HG02973 (cell line): Measurements from ENCODE around the gene CFAP53.
"Not testable (repeated sequence)": the region's sequence is repeated elsewhere in the genome, so short reads cannot be mapped to it uniquely, and the experiment has no call there.

Source experiments
- ATAC-seq: cut with Tn5 transposase; IDR thresholded peaks from one replicate; pipeline ENCODE4 v1.9.1; 2021; ENCODE audit warnings: moderate library complexity; ENCODE audit not compliant: unreplicated experiment

Gene CFAP53

DNA sequence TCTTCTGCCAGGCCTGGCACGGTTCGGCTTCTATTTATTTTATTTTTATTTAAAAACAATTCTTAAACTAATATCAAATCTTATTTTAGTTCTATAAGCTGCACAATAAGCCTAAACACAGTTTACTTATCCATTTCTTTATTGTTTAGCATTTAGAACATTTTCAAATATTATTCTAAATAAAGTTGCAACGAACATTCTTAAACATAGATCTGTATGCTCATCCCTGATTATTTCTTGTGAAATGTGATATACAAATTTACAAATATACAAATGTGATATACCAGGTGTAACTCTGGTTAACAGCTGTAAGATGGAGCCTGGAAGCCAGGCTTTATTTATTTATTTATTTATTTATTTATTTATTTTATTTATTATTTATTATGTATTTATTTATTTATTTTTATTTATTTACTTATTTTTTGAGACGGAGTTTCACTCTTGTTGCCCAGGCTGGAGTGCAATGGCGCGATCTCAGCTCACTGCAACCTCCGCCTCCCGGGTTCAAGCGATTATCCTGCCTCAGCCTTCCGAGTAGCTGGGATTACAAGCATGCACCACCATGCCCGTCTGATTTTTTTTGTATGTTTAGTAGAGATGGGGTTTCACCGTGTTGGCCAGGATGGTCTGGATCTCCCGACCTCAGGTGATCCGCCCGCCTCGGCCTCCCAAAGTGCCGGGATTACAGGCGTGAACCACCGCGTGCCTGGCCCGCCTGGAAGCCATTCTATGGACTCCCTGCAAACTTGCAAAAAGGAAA lies 22.2 kb upstream of the CFAP53 start:
- not testable (repeated sequence) for ATAC-seq

DNA sequence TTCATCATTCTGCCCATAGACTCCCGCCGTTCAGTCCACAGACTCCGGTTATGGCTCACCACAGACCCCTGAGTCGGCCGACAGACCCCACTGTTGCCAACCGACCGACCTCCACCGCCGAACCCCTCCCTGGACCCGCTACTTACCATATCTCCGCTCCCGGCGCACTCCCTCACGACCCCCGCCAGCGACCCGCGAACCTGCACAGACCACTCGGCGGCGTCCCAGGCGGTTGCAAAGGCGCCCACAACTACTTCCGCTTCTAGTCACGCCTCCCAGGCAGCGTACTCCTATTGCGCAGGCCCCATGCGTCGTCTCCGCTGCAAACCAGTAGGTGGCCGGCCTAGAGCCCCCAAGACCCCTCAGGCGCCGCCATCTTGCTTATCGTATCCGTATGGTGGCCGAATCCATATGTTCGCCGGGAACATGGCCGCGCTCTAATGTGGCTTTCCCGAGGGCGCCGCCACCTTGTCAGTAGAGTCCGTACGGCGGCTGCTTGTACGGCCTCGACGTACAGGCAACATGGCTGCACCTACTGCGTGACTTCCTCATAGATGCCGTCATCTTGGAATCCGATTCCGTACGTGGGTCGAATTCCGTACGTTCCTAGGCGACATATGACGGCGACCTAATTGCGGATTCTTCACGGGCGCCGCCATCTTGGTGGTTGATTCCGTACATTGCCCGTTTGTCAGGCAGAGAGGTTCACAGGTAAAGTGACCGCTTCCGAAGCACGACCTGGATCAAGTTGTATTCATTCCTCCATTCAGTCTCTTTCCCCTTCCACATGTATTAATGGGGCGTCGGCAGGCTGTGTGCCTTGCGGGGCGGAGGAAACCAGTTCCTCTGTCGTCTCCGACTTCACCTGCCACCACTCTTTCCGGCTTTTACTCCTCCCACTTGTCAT lies 21.4 kb upstream of the CFAP53 start, which contains the start of gene CXXC1:
Gene CXXC1 (minus strand): TSS at position 252 of the 907 bp plus-strand sequence. CDS start 103 bp downstream, at position 149.
- ATAC-seq = peak; percentile 85

DNA sequence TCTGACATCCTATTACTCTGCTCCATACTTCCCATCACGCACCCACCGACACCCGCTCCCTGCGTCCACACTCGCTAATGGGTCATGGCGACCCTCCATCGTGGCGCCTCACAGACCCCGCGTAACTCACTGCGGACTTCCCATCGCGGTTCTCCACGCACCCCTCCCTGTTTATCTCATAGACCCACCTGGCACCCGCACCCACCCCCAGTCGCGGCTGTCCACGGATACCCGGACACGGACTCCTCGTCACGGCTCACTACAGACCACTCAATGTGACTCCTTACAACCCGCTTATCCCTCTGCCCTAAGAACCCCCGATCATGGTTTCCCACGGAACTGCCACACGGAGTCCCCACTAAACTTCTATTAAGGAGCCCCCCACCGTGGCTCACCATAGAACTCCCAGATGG lies 20.7 kb upstream of the CFAP53 start:
- ATAC-seq = peak; percentile 1

DNA sequence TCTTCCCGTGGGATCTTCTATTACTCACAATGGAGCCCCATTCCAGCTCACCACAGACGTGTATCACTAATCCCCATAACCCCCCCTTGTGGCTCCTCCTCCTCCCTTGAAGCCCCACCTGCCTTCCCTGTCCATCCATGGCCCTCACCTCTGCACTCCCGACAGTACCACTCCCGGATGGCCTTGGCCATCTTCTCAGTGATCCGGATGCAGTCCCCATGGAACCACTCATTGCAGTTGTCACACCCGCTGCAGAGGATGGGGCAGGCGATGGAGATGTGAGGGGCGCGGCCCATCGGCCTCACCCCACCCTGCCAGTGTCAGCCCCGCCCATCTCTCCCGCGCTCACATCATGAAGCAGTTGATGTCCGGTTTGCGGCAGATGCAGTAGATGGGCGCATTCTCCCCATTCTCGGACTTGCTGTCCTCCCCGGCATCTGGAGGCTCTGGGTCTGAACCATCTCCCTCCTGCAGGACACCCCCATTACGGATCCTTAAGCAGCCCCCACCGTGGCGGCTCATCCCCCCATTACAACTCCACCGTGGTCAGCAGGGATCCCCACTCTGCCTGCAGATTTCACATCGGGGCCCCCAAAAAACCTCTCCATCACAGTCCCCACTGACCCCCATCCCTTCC lies 20.2 kb upstream of the CFAP53 start:
- ATAC-seq = no peak

DNA sequence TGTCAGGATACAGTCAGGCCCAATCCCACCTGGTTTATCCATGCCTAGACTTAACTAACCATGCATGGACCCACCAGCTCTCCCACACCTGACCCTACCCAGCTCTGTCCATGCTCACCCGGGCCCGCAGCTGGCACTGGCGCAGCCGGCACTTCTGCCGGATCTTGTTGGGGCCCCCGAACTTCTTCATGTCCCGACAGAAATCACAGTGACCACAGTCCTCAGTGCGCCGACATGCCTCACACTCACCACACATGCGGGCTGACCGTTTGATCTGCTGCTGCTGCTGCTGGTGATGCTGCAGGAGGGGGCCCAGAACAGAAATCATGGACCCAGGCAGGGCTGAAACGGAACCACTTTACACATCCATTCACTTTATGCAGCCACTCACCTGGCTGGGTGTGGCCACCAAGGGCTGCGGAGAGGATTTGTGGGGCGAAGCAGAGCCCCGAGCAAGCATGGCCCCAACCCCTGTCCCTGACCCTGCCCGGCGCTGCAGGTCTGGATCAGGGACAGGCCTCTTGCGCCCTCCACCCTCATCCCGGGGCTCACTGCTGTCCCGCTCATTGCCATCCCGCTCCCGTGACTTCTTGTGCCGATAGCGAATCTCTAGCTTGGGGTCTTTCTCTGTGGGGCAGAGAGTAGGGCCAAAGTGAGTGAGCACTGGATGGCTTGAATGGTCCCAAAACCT lies 19.5 kb upstream of the CFAP53 start:
- ATAC-seq = no peak

DNA sequence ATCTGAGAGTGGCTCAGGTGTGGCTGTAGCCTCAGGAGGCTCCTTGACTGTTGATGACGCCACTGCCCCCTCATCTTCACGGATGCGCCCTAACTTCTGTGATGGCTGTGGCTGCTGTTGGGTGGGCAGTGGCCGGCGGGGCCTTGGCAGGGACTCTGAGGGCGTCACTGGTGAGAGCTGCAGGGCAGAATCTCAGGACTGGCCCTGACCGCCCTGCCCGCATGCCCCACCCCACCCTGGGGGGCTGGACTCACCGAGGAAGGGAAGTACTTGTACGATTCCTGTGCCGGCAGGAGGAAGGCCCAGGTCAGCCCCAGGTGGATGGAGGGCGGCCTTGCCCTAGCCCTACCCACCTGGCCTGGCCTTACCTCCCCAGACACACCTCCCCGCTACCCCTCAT lies 18.8 kb upstream of the CFAP53 start:
- no peak for ATAC-seq

DNA sequence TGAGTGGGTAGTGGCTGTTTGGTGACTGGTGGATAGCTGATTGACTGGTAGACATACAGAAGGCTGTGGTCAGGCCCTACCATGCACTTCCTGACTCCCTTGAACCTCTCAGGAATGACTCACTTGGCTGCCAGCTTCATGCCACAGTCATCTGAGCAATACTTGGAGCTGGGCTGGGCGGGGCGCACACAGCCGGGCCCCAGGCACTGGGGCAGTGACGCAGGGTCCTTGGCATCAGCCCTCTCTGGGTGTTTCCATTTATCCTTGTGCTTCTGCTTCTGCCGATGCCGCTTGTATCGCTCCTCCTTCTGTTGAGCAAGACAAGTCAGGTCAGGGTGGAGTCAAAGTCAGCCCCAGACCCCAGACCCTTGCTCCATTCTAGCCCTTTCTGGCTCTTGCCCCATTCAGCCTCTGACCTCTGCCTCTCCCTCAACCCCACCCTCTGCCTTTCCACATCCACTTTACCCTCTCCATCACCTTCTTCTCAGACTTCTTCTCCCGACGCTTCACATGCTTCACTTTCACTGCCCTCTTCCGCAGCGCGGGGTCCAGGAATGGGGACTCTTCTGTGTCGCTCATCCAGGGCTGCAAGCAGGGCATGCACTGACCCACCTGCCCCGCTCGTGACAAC lies 18.1 kb upstream of the CFAP53 start:
- ATAC-seq = no peak

DNA sequence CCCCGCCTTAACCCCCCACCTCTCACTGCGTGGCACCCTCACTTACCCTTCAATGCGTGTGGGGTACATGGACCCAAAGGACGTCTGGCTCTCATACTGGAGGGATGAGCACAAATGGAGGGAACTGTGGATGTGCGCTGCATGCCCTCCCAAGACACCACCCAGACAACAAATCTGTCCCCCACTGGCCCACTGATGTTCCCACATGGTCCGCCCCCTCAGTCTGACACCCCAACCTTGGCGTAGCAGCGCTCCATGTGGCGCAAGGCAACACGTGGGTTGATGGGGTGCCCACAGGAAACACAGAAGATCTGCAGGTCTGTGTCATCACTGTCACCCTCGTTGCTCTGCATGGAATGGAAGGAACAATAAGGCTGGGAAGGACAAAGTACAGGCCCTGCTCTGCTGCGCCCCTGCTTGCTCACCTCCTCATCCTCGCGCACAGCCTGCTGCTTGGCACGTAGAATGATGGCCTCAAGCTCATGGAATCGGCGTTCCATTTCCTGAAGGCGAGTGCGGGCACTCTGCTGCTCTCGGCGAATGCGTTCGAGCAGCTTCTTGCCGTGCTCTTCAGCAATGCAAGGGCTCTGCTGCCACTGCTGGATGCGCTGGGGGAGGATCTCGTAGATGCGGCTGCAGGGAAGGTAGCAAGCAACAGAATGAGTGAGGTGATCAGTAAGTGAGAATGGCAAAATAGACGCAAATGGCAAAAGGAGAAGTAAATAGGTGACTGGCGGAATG lies 17.3 kb upstream of the CFAP53 start:
- ATAC-seq = no peak

DNA sequence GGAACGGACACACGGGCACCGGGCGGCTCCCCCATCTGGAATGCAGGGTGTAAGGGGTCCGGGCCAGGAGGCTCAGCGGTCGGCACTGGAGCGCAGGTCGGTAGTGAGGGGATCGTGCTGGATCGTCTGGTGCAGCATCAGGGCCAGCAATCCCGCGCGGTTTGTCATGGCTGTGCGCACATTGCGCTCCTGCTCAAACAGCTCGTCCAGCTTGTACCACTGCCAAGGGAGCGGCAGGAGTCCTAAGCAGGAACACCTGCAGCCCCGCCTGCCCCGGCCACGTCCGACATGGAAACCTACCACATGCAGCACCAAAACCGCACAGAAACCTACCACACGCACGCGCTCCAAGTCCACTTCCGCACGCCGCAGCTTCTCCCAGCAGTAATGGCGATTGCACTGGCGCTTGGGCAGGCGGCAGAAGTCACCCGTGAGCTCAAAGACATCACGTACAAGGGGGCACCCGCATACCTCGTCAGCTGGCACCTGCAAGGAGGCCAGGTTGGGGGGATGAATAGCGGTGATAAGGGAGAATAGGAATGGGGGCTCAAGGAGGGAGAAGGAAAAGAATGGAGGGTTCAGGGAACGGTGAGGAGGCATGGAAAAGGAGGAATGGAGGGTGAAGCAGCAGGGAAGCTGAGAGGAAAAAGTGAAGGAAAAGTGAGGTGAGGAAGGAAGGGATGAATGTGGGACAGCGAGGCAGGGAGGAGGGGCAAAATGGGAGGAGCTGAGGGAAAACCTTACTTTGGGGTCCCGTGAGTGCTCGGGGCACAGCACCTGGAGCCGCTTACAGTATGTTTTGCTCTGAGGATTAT lies 16.4 kb upstream of the CFAP53 start:
- ATAC-seq = no peak

DNA sequence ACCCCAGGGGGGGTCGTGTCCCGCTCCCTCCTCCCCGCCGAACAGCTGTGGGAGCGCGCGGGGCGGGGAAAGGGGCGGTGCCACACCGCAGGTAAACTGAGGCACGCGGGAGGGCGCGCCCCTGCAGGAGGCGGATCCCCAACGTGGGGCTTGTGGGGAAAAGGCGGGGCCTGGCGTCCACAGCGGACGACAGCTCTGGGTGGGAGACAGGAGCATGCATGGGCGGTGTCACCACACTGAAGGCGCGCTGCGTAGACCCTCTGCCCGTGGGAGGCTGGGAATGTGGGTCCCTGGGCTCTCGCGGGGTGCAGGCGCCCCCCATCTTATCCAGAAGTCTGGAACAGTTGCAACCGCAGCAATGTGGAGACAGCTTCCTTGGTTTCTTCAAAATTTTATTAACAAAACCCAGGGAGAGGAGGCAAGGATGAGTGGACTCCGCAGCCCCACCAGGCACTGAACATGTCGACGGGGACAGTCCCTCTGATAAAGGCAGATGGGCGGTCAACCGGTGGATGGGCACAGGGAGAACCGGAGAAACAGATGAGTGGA lies 15.8 kb upstream of the CFAP53 start:
- no peak for ATAC-seq

DNA sequence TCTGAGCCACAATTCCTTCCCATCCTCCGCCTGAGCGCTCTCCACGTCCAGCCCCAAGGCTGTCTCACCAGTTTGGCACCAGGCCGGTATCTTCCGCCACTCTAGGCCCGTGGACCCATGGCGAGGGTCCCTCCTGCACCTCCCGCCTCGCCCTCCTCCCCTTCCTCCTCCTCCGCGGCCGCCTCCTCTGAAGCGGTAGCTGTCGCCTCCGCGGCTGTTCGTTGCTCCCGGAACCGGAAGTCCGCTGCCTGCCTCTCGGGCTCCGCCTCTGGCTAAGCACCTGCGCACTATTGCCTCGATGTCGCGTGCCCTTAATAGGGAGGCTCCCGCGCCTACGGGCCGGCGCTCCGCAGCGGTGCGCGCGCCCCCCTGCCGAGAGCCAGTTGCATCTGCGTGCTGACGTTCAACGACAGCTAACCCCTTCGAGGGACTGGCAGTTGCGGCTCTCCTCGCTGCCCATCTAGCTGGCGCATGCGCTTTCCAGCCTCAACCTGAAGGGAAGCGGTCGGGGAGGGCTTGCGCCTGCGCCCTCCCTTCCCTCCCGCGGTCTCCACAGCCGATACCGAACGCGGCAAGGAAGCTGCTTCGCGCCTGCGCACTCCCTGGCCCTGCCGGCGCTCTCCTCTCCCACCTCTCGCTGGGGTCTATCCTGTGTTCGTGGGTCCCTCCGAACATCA lies 15.1 kb upstream of the CFAP53 start, which contains the start of gene MBD1:
Gene MBD1 (minus strand): TSS at position 229 of the 677 bp plus-strand sequence. CDS start 1,531 bp downstream, outside the sequence.
- peak; percentile 86 for ATAC-seq

DNA sequence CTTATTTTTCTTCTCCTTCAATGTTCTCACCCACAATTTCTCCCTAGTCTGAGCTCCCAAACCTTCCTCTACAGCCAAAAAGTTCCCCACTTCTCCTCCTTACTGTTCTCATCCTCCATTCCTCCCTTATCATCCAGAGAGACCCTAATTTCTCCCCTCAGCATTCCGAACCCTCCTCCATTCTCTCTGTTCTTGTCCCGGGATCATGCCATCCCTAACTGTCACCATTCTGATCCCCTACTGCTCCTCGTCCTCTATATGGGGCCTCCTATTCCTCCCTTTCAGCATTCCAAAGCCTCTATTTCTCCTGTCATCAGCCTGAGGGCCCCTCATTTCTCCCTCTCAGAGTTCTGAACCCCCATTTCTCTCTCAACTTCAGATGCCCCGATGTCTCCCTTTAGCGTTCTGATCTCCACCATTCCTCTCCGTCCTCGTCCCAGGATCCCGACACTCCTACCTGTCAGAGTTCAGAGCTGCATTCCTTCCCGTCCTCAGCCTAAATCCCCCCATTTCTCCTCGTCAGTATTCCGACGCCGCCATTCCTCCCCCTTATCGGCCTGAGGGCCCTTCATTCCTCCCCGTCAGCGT lies 14.5 kb upstream of the CFAP53 start:
- ATAC-seq = no peak

DNA sequence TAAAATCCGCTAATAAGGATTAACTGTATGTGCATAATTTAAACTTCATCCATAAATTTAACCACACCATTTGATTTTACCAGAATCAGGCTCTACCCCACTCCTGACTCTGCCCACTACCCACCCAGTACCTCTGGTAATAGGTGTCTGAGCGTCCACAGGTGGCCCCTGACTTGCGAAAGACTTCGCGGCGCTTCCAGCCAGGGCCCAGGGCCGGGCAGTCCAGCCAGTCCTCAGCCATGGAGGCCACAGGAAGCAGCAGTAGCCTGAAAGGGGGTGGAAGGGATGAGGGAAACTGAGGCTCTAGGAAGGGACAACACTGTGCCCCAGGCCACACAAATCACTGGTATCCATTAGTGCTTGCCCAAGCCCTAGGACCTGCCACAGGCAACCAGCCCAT lies 13.5 kb upstream of the CFAP53 start:
- no peak for ATAC-seq

DNA sequence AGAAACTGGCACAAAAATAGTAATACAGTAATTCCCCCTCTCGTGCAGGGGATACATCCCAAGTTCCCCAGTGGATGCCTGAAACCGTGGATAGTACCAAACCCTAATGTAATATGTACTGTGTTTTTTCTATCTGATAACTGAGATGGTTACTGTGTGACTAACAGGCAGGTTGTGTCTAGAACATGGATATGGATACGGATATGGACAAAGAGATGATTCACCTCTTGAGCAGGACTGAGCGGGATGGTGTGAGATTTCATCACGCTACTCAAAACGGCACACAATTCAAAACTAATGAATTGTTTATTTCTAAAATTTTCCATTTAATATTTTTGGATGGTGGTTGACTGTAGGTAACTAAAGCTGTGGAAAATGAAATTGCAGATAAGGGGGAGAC lies 11.6 kb upstream of the CFAP53 start:
- no peak for ATAC-seq

DNA sequence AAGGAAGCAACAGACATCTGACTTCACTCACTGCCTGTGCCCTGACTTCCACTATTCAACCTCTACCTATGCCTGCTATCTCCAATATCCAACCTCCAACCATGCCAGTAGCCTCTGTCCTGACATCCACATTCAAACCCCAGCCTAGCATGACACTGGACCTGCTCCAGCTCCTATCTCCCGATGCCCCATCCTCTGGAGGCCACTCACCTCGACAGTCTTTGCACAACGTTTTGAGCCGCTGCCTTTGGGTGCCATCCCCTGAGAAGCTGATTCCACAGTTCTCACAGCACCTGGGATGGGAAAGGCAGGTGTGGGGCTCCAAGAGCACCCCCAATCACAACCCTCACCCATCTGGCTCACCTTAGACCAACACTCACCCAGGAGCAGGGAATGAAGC lies 10.2 kb upstream of the CFAP53 start:
- ATAC-seq = no peak

DNA sequence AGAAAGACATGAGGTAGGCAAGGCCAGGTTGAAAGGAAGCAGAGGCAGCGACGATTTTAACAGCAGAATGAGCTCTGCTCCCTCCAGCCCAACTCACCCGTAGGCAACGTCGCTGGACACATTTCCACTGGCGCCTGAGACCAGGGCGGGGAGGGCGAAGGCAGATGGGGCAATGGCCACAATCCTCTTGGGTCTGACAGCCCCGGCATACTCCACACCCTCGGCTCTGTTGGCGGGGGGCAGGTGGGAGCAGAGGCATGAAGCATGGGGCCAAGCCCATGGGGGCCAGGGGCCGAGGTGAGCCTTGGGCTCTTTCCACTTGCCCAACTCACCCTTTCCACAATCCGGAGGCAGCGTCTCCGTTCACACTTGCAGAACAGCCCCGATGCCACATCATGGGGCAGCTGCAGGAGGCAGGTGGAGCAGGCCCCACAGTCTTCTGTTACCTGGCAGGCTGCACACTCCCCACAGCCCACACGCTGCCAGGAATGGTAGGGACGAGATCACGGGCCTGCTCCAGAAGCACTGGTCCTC lies 9.3 kb upstream of the CFAP53 start:
- ATAC-seq = no peak

DNA sequence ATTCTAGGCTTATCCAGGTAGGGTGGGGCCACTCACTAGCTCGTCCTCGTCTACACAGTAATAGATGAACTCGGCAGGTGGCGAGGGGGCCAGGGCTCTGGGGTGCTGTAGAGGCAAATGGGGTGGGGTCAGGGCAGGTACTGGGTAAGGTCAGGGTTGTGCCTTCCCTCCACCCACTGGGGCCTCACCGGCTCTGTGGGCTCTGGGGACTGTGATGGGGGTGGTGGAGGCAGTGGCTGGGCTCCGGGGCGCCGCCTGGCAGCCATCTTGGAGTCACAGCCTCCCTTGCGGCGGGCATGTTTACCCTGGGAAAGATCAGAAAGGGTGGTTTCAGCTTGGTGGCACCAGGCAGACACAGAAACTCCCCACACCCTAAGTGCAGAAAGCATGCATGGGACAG lies 8.6 kb upstream of the CFAP53 start:
- no peak for ATAC-seq
